GM12878 (cell line): ENCODE measurements around the gene CAMK2D.

Source experiments
- TAF1 ChIP-seq: IDR thresholded peaks from 2 replicates; pipeline ENCODE4 v1.6.1; 2011; ENCODE audit warnings: mild to moderate bottlenecking, low read depth, low read length, borderline replicate concordance
- TF ChIP-seq, protein P1 (sequence below): IDR thresholded peaks from 2 replicates; pipeline ENCODE4 v1.6.1; 2012; ENCODE audit warnings: improper control_type of control experiment, low read depth, low read length; ENCODE audit not compliant: insufficient replicate concordance

DNA sequence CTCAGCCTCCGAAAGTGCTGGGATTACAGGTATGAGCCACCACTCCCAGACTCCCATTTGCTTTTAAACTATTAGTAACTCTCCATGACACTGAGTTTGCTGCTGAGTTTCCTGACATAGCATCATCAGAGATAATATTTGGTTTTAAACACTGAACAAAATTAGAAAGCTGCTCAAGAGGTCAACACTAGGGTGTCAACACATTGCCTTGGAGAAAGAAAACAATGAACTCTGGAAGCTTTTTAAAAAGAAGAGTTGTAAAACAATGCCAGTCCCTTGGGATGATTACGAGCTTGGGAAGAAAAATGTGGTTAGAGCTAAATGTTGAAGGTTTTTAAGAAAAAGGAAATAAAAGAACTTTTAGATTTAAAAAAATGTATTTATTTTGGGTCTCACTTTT lies 264.8 kb downstream of the CAMK2D start:
- TF ChIP-seq, protein P1, sequence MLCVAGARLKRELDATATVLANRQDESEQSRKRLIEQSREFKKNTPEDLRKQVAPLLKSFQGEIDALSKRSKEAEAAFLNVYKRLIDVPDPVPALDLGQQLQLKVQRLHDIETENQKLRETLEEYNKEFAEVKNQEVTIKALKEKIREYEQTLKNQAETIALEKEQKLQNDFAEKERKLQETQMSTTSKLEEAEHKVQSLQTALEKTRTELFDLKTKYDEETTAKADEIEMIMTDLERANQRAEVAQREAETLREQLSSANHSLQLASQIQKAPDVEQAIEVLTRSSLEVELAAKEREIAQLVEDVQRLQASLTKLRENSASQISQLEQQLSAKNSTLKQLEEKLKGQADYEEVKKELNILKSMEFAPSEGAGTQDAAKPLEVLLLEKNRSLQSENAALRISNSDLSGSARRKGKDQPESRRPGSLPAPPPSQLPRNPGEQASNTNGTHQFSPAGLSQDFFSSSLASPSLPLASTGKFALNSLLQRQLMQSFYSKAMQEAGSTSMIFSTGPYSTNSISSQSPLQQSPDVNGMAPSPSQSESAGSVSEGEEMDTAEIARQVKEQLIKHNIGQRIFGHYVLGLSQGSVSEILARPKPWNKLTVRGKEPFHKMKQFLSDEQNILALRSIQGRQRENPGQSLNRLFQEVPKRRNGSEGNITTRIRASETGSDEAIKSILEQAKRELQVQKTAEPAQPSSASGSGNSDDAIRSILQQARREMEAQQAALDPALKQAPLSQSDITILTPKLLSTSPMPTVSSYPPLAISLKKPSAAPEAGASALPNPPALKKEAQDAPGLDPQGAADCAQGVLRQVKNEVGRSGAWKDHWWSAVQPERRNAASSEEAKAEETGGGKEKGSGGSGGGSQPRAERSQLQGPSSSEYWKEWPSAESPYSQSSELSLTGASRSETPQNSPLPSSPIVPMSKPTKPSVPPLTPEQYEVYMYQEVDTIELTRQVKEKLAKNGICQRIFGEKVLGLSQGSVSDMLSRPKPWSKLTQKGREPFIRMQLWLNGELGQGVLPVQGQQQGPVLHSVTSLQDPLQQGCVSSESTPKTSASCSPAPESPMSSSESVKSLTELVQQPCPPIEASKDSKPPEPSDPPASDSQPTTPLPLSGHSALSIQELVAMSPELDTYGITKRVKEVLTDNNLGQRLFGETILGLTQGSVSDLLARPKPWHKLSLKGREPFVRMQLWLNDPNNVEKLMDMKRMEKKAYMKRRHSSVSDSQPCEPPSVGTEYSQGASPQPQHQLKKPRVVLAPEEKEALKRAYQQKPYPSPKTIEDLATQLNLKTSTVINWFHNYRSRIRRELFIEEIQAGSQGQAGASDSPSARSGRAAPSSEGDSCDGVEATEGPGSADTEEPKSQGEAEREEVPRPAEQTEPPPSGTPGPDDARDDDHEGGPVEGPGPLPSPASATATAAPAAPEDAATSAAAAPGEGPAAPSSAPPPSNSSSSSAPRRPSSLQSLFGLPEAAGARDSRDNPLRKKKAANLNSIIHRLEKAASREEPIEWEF, result no peak
- TF ChIP-seq TAF1, result no peak
